ENCODE measurements around the gene NFIX. TPM values are rescaled to one million over a fixed set of nuclear protein-coding genes. Genes with fewer than 3 reads are reported as not detected.

Gene NFIX
- polyA plus RNA-seq, 1 donor (not counting 4 experiments of a cell fraction or from before 2014, with no cell fraction given) = 5.2 TPM

- Histone ChIP-seq H3K9ac (ENCODE audit: control insufficient read depth, extremely low read depth, insufficient read depth, low read length) (peak overlapping the region; percentile 92), H3K4me3 (ENCODE audit: control insufficient read depth in 2 of 3, extremely low read depth in 1 of 3, insufficient read depth in 2 of 3, low read depth in 1 of 3, low read length in 3 of 3) (peak overlapping the region; percentile 22 to 60 (median 59)), H3K4me1 (ENCODE audit: control insufficient read depth, extremely low read depth, insufficient read depth, low read length) (peaks cover 82% of the 10 kb centered on the region), H3K9me3 (ENCODE audit: control insufficient read depth, low read depth, low read length) (no peaks in the 10 kb centered on the region), H3K79me2 (ENCODE audit: control insufficient read depth, insufficient read depth, low read length) (peaks cover 78% of the 10 kb centered on the region), H3K27me3 (ENCODE audit: control insufficient read depth, extremely low read depth, insufficient read depth, low read length) (peaks cover 7% of the 10 kb centered on the region), H3K9me1 (ENCODE audit: control insufficient read depth, extremely low read depth, insufficient read depth, low read length) (no peaks in the 10 kb centered on the region), H3K36me3 (ENCODE audit: control insufficient read depth in 2 of 2, extremely low read depth in 1 of 2, insufficient read depth in 2 of 2, low read length in 2 of 2) (no peaks in the 10 kb centered on the region), H3K4me2 (ENCODE audit: control insufficient read depth, extremely low read depth, insufficient read depth, low read depth, low read length) (peak overlapping the region; percentile 86), H2AFZ (ENCODE audit: control insufficient read depth, low read length) (no peak overlapping the region), H3K27ac (ENCODE audit: control insufficient read depth, insufficient read depth, low read length) (peak overlapping the region; percentile 95), H4K20me1 (ENCODE audit: control insufficient read depth, extremely low read depth, insufficient read depth, low read length) (no peaks in the 10 kb centered on the region)
- DNase-seq (ENCODE audit: low read depth, low spot score) (no peak), FAIRE-seq (no peak)
- dilution Hi-C loops (cut with MboI; ENCODE audit: extremely low pct_ligation_motif_present, low sequenced_read_pairs) = no loop called here
- no peak for TF ChIP-seq CTCF (optimal IDR thresholded peaks at IDR 0.05 in 1 of 3, IDR thresholded peaks at IDR 0.05 in 1 of 3, conservative IDR thresholded peaks at IDR 0.05 in 1 of 3; ENCODE audit: extremely low read depth in 1 of 3, insufficient read depth in 2 of 3, low read length in 3 of 3)
- TF ChIP-seq EZH2 (IDR thresholded peaks at IDR 0.05; ENCODE audit: low read length) = no peak
Observed at GRCh38 chr19:13014101-13014920, 19.0 kb downstream of the NFIX start.

- no peaks in the 10 kb centered on the region for H3K9me1 ChIP-seq (ENCODE audit: control insufficient read depth, extremely low read depth, insufficient read depth, low read length)
- H3K79me2 ChIP-seq (ENCODE audit: control insufficient read depth, insufficient read depth, low read length) = peaks cover 84% of the 10 kb centered on the region
- H3K27ac ChIP-seq (ENCODE audit: control insufficient read depth, insufficient read depth, low read length) = peak overlapping the region; percentile 95
- DNase-seq (ENCODE audit: low read depth, low spot score) = no peak
- no peaks in the 10 kb centered on the region for H4K20me1 ChIP-seq (ENCODE audit: control insufficient read depth, extremely low read depth, insufficient read depth, low read length)
- peak overlapping the region; percentile 22 to 60 (median 59) for H3K4me3 ChIP-seq (ENCODE audit: control insufficient read depth in 2 of 3, extremely low read depth in 1 of 3, insufficient read depth in 2 of 3, low read depth in 1 of 3, low read length in 3 of 3)
- peaks cover 82% of the 10 kb centered on the region for H3K4me1 ChIP-seq (ENCODE audit: control insufficient read depth, extremely low read depth, insufficient read depth, low read length)
- FAIRE-seq = no peak
- no peak for TF ChIP-seq CTCF (optimal IDR thresholded peaks at IDR 0.05 in 1 of 3, IDR thresholded peaks at IDR 0.05 in 1 of 3, conservative IDR thresholded peaks at IDR 0.05 in 1 of 3; ENCODE audit: extremely low read depth in 1 of 3, insufficient read depth in 2 of 3, low read length in 3 of 3)
- TF ChIP-seq EZH2 (IDR thresholded peaks at IDR 0.05; ENCODE audit: low read length) = no peak
- no peak overlapping the region for H2AFZ ChIP-seq (ENCODE audit: control insufficient read depth, low read length)
- H3K9ac ChIP-seq (ENCODE audit: control insufficient read depth, extremely low read depth, insufficient read depth, low read length) = peak overlapping the region; percentile 92
- H3K4me2 ChIP-seq (ENCODE audit: control insufficient read depth, extremely low read depth, insufficient read depth, low read depth, low read length) = peak overlapping the region; percentile 86
- H3K27me3 ChIP-seq (ENCODE audit: control insufficient read depth, extremely low read depth, insufficient read depth, low read length) = peaks cover 7% of the 10 kb centered on the region
- no peaks in the 10 kb centered on the region for H3K9me3 ChIP-seq (ENCODE audit: control insufficient read depth, low read depth, low read length)
- no peaks in the 10 kb centered on the region for H3K36me3 ChIP-seq (ENCODE audit: control insufficient read depth in 2 of 2, extremely low read depth in 1 of 2, insufficient read depth in 2 of 2, low read length in 2 of 2)
- dilution Hi-C loops (cut with MboI; ENCODE audit: extremely low pct_ligation_motif_present, low sequenced_read_pairs) = no loop called here
Observed at GRCh38 chr19:13014921-13015280, 19.6 kb downstream of the NFIX start.
